Left ventricle myocardium superior (tissue), 1 donor: ENCODE measurements around the gene EPHA6. TPM values are rescaled to one million over a fixed set of nuclear protein-coding genes. Genes with fewer than 3 reads are reported as not detected.
"Not testable (repeated sequence)": the region's sequence is repeated elsewhere in the genome, so short reads cannot be mapped to it uniquely, and the experiment has no call there.

ENCODE experiments used
- ATAC-seq: fragments of 200-7000 bp; cut with Tn5 transposase; one replicate; pipeline ENCODE4 v1.9.1; 2020; ENCODE audit warnings: mild to moderate bottlenecking, moderate library complexity
- DNase-seq: peaks from one replicate; pipeline ENCODE4 v3.0.0-alpha.2; 2020
- intact Hi-C: fragments of 100-400 bp; cut with micrococcal nuclease; formaldehyde crosslinking; loops from one replicate; pipeline ENCODE4 v1.11.0; 2022
- total RNA-seq: library from RNA; stranded (reverse); fragmentation: NEBNext Ultra II Directional; extraction: Animal tissue kit (Norgen Biotek cat#: 25700); gene quantifications from one replicate; pipeline ENCODE4 v1.2.1, GENCODE V29; 2021
- donor health status: DM: no; HTN: yes; CAD: no; lungs with severe emphysema.

Gene EPHA6
- total RNA-seq, 1 donor from 2014 or later, result 0.52 TPM

- ATAC-seq (no peak), DNase-seq (no peak)
- intact Hi-C loops, result no loop called here
Observed at GRCh38 chr3:96996009-96996408, 181.6 kb downstream of the EPHA6 start.

GRCh38 chr3:97001611-97002010 lies 187.2 kb downstream of the EPHA6 start:
- intact Hi-C loops, result no loop called here
- ATAC-seq (no peak), DNase-seq (no peak)

DNA sequence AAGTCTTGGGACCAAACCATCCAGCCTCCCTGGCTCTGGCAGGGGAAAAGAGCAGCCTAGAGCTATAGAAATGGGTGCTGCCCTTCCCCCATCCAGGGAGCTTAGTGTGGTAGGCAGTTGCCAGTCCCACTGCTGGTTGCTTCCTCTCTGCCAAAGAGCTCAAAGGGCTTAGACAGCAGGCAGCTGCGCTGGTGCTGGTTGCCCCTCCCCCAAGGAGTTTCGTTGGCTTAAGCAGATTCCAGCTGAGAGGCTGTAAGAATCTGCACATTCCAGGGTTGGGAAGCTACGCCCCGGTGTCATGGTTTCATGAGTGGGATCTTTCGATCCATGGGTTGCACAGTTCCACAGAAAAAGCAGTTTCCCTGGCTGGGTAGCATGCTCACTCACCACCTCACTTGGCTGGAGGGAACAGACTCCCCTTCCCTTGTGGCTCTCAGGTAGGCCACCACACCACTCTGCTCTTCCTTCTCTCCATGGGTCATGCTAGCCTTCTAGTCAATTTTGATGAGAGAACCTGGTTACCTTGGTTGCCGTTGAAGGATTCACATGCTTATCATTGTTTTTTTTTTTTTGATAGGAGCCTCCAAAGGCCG lies 195.1 kb downstream of the EPHA6 start:
- no peak for ATAC-seq
- intact Hi-C loops, result no loop called here

GRCh38 chr3:97010881-97011657 lies 196.7 kb downstream of the EPHA6 start:
- DNase-seq (no peak), ATAC-seq (no peak)
- intact Hi-C loops, result no loop called here

More for the DNA sequence above, 195.1 kb downstream of the EPHA6 start:
- no peak for DNase-seq

- ATAC-seq, result no peak
Observed at GRCh38 chr3:97021778-97022177, 207.4 kb downstream of the EPHA6 start.

GRCh38 chr3:97025612-97026011 lies 211.2 kb downstream of the EPHA6 start:
- ATAC-seq, intact Hi-C loops, DNase-seq: not testable (repeated sequence)

More at GRCh38 chr3:97021778-97022177, 207.4 kb downstream of the EPHA6 start:
- DNase-seq, result no peak
- intact Hi-C loops, result no loop called here

- DNase-seq (no peak), ATAC-seq (no peak)
- intact Hi-C loops, result no loop called here
Observed at GRCh38 chr3:97029972-97030371, 215.6 kb downstream of the EPHA6 start.

DNA sequence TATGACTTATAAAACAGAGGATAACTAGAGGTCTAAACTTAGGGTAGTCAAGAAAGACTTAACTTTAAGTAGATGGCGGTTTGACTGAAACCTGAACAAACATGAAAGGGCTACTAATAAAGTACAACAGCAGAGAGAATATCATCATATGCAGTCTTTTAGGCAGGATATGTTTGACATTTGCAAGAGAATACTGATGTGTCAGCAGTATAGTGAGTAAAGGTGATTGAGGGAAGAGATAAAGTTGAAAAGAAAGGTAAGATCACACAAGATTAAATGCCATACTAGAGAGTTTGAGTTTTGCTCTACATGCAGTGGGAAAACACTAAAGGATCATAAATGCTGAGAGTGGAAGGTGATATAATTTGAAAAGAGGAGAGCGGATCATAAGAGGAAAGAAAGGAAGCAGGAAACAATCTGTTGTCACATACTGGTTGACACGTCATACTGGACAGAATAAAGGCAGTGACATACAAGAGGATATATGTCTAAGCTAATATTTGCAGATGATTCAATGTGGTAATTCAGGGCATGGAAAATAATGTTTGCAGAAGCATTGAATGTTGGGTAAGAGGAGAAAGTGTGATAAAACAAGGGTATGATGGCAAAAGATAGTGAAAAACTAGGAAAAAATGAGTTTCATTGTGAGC lies 223.0 kb downstream of the EPHA6 start:
- intact Hi-C loops, result no loop called here
- ATAC-seq (no peak), DNase-seq (no peak)

GRCh38 chr3:97043411-97043810 lies 229.0 kb downstream of the EPHA6 start:
- DNase-seq (no peak), ATAC-seq (no peak)
- intact Hi-C loops, result no loop called here

DNA sequence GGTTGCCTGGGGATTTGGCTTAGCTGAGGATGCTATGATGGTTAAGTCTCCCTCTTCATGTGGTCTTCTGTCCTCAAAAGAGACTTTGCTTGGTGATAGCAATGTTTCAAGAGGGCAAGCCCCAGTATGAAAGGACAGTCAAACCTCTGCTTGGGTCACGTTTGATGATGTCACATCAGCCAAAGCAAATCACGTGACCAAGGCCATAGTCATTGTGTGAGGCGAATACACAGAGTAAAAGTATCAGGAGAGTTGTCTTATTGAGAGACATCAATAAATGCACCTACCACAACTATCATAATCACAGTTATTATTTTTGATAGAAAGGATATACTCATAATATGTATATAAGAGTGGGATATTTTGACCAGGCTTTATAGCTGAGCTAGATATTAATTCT lies 243.0 kb downstream of the EPHA6 start:
- no peak for DNase-seq
- ATAC-seq, result no peak
- intact Hi-C loops, result no loop called here

GRCh38 chr3:97059168-97059567 lies 244.8 kb downstream of the EPHA6 start:
- DNase-seq (no peak), ATAC-seq (no peak)
- intact Hi-C loops, result no loop called here

DNA sequence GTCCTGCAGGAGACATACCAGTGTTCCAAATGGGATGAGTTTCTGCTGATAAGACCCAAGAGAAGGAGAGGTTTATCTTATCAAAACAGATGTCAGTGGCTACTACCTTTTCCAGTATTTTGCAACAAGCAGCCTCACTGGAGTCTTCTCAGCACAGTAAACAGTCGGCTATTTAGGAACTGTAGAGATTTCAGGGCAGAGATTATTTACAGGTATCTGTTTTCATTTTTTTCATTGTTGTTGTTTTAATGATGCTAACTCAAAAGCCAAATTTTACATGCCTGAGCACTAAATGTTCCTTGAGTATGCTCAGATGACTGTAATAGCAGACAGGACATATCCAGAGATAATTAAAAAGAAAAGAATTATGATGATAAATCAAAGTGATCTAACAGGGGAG lies 252.1 kb downstream of the EPHA6 start:
- ATAC-seq (no peak), DNase-seq (no peak)
- intact Hi-C loops, result no loop called here

GRCh38 chr3:97070302-97070701 lies 255.9 kb downstream of the EPHA6 start:
- ATAC-seq (no peak), DNase-seq (no peak)
- intact Hi-C loops, result no loop called here

DNA sequence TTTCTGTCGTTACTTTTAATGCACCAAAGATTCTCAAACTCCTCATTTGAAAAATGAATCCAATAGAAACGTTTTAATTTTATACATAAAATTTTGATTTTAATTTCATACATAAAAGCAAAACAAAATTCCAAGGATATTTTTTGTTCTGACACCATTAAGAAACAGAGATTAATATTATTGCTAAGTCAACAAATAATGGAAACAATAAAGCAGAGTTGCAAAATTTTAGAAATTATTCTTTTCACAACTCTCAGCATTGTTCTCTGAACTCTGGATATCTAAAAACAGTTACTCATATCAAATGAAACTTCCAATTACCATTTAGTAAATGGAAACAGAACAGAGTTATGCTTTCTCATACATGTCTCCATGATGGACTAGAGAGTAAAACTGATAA lies 260.2 kb downstream of the EPHA6 start:
- no peak for ATAC-seq

DNA sequence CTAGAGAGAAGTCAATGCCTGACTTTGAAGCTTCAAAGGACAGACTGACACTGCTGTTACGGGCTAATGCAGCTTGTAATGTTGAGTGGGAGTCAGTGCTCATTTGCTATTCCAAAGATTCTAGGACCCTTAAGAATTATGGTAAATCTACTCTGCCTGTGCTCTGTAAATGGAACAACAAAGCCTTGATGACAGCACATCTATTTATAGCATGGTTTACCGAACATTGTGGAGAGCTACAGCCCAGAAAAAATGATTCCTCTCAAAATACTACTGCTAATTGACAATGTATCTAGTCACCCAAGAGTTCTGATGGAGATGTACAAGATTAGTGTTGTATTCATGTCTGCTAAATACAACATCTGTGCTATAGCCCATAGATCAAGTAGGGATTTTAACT lies 262.3 kb downstream of the EPHA6 start:
- intact Hi-C loops, result no loop called here
- DNase-seq, result no peak
- no peak for ATAC-seq

More for the DNA sequence above, 260.2 kb downstream of the EPHA6 start:
- DNase-seq, result no peak
- intact Hi-C loops, result no loop called here

GRCh38 chr3:97089621-97090020 lies 275.2 kb downstream of the EPHA6 start:
- intact Hi-C loops, result no loop called here
- ATAC-seq (no peak), DNase-seq (no peak)

- intact Hi-C loops, result no loop called here
- no peak for DNase-seq
- ATAC-seq, result no peak
Observed at GRCh38 chr3:97102641-97103040, 288.2 kb downstream of the EPHA6 start.

- DNase-seq (no peak), ATAC-seq (no peak)
- intact Hi-C loops, result no loop called here
Observed at GRCh38 chr3:97105989-97106651, 291.7 kb downstream of the EPHA6 start.

GRCh38 chr3:97106652-97106989 lies 292.2 kb downstream of the EPHA6 start:
- intact Hi-C loops, result no loop called here
- DNase-seq (no peak), ATAC-seq (no peak)

DNA sequence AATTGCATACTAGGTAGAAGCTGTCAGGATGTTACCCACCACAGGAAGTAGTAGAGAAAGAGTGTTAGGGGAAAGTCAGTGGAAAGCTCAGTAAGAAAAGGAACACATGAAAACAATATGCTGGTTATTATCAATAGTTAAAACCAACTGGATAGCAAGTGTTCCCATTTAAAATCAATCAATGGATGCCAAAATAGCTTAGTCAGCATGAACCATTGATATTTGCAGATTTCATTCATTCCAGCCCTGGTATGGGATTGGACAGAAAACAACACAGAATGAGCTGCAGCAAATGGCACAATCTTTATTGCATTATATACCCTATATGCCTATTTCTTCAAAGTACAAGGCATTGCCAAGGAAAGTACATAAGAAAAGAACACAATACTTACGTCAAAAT lies 293.7 kb downstream of the EPHA6 start:
- ATAC-seq, result no peak
- no peak for DNase-seq
- intact Hi-C loops, result no loop called here
